RCC 7860 (cell line): ENCODE results near the gene BNC2.

ENCODE experiments used
- DNase-seq: peaks from one replicate; pipeline ENCODE4 v3.0.0-alpha.2; 2015; ENCODE audit warnings: low spot score
- FAIRE-seq: peaks from 2 replicates; lab custom pipeline; 2012; peaks lifted over from hg19 to GRCh38; lab: Jason Lieb, UNC

Gene BNC2

DNA sequence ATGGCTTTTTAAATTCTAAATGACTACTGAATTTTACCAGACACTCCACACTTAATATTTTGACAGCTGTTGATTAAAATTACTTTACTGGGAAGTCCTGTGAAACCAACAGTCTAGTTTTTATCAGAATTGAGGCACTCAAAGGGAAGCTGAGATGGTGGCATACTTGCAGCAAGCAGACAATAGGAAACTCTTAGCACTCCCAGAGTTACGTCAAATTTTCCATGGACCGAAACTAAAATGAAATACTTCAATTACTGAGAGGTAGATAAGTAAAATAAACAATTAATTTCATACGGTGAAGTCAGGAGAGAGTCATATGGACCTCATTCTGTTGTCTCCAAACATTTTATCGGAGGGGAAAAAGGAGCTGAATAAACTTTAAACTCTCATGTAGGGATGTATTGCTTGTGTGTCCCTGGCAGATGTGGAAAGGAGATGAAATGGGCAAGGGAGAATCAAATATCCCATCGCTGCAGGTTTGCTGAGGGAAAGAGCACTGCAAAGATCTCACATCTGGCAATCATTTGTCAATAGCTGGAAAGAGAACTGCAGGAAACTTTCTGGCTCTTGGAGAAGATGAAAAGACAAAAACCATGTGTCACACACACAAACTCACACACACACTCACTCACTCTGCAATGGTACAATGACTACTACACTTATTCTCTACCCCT lies 189.4 kb downstream of the BNC2 start:
- DNase-seq, result no peak
- FAIRE-seq, result no peak

DNA sequence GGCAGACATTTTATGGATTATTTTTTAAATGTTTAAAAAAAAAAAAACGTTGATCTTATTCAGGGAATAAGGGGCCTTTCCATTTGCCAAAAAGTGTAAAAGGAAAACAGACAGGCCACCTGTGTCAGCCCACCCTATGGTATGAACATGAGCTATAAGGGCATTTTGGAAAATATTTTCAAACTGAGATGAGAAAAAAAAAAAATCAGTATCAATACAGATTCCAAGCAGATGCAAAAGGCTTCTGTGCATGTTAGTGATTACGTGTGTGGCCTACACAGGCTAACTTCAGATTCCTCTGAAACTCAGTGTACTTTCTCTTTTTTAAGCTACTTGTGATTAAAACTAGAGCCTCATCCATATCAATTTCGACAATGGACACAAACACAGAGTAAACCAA lies 189.9 kb downstream of the BNC2 start:
- no peak for DNase-seq

DNA sequence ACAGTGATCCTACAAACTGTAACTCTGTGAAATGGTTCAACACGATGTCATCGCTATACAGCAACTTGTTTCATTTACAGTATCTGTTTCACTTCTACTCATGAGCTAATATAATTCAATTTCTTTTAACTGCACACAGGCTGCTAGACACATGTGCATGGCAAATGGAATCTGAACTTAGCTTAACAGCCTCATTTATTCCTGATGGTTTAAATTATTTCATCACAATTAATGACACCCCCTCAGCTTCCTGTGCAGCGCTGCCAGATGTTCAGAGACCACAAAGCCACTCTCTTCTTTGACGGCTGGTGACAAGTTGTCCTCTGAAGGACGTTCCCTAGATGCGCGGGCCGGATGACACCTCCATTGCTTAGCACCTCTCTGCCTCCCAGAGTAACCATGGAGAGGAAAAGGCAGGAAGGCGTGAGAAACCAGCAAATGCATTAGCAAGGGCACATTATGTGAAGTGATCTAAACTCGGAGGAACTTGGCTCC lies 191.1 kb downstream of the BNC2 start:
- no peak for FAIRE-seq
- DNase-seq, result no peak

More for the DNA sequence above, 189.9 kb downstream of the BNC2 start:
- no peak for FAIRE-seq

GRCh38 chr9:16676519-16676918 lies 194.0 kb downstream of the BNC2 start:
- FAIRE-seq (no peak), DNase-seq (no peak)

- no peak for DNase-seq
- no peak for FAIRE-seq
Measured at GRCh38 chr9:16675131-16675530, 195.3 kb downstream of the BNC2 start.

GRCh38 chr9:16673171-16673570 lies 197.3 kb downstream of the BNC2 start:
- no peak for FAIRE-seq
- DNase-seq, result no peak

DNA sequence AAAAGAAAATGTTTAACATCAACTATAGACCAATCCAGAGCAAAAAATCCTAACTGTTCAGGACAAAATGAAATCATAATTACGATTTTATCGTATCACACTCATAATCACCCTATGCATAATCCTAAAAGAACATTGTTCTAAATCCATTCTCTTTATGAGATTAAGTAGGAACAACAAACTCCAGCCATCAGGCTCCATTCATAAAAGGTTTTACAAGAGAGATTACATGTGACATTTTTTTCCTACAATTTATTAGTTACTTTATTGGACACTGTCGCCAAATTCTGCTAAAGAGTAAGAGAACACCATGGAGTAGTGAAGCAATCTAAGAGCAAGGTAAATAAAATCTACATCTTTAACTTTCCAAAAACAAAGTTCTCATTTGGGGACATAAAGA lies 198.0 kb downstream of the BNC2 start:
- no peak for DNase-seq
- FAIRE-seq, result no peak

- DNase-seq, result peak; percentile 91
Measured at GRCh38 chr9:16671591-16672137, 198.8 kb downstream of the BNC2 start.

GRCh38 chr9:16670791-16671190 lies 199.7 kb downstream of the BNC2 start:
- FAIRE-seq, result no peak

More at GRCh38 chr9:16671591-16672137, 198.8 kb downstream of the BNC2 start:
- peak; percentile 96 for FAIRE-seq

GRCh38 chr9:16668734-16669295 lies 201.7 kb downstream of the BNC2 start:
- DNase-seq, result no peak
- FAIRE-seq, result peak; percentile 55

More at GRCh38 chr9:16670791-16671190, 199.7 kb downstream of the BNC2 start:
- DNase-seq, result no peak

DNA sequence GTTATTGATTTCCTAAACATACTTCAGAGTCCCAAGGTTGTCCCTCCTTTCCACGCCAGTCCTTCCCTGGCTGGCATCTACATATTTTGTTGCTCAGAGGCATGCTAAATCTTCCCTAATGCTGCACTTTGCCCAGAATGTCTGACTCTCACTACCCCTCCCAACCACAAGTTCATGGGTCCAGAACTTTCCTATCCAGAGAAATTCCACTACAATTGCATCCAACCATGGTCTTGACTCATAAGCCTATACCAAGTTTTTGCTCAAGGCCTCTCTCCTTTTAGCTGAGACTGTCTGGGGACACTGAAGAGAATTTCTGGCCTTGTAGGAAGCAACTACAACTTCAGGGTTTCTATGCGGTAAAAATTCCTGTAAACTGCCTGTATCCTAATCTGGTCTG lies 206.3 kb downstream of the BNC2 start:
- FAIRE-seq (peak; percentile 85), DNase-seq (peak; percentile 53)

GRCh38 chr9:16661816-16662215 lies 208.7 kb downstream of the BNC2 start:
- DNase-seq (no peak), FAIRE-seq (peak; percentile 42)

DNA sequence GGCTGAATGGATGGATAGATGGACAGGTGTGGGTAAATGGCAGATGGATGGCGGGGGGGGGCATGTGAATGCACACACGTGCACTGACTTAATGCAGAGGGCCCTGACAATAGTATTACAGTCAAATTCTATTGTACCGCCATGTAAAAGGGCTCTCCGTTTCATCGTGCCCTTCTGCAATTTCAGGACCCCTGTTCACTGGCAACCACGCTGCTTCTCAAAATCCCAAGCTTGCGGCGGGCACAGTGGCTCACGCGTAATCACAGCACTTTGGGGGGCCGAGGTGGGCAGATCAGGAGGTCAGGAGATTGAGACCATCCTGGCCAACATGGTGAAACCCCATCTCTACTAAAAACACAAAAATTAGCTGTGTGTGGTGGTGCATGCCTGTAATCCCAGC lies 211.4 kb downstream of the BNC2 start:
- no peak for DNase-seq
- FAIRE-seq, result no peak

DNA sequence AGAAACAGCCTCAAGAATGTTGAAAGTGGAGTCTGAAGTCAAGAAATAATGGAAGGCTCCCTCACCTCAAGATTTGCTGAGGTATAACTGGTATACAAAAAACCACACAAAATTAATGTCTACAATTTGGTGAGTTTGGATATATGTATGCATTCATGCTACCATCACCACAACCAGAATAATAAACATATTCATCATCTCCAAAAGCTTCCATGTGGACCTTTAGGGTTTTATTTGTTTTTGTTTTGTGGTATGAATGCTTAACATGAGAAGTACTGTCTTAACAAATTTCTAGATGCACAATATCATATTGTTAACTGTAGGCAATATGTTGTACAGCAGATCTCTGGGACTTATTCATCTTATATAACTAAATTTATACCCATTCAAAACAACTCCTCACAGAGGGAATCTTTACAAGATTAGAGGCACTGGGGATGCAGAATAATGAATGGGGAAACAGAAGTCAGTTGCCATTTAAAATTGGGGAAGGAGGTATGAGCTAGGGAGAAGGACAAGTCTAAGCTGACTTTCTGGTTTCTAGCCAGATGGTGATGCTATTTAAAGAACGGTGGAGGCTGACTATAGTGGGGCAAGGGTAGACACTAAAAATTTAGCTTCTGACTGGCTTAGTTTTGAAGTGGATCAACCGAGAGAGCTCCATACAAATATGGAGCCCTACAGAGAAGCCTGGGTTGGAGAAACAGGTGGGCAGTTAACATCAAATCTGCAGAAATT lies 213.9 kb downstream of the BNC2 start:
- DNase-seq (no peak), FAIRE-seq (no peak)

DNA sequence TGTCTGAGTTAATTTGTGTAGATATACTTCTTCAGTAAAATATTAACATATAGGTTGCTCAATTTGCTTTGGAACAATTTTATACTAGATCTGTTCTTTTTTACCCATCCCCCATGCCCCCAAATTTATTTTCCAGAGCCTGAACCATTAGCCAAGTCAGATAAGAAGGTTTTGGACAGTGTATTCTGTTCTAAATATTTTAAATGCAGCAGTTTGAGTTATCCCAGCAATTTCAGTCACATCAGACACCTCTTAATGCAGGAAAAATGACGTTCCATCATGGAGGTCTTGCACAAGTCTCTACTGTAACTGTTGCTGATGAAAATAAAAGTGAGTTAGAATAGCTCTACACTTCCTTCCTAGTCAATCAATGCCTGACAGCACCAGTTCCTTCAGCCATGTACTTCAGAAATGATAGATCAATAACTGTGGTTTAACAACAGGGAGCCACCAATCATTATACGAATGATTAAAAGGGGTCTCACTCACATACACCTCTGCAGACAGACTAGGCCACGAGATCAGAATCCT lies 215.8 kb downstream of the BNC2 start:
- FAIRE-seq, result no peak

DNA sequence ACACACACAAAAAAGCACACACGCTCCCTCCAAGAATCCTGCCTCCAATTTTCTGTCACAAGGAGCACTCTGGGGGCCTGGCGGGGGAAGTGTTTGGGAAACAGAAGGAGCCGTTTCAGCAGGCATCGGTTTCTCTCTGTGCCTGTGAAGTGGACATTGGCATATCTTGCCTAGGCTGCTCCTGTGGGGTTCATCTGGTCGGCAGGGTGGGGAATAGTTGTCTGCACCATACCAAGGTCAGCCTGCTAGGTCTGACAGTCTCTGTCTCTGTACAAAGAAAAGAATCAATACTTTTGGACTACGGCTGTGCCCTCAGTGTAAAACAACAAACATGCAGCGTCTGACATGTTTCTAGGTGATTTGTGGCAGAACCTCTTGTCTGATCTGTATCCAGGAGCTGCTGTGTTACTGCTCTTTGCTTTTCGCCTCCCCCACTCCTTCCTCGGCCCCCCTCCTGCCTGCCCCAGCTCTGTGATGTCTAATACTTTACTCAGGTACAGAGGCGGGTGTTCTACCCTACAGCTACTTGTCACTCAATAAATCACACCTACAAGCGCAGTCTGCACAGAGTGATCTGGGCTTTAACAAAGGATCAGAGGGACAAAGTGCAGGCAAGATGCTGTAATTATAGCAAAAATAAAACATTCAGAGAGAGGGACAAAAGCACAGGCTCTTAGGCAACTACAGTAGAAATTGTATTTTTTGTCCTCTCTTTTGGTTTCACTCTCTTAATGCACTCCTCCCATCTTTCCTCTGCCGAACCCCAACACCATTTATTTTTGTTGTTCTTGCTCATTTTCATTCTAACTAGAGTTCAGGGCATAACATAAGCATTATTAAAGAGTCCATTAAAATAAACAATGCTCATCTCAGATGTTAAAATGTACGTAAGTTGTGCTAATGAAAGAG lies 216.7 kb downstream of the BNC2 start:
- no peak for FAIRE-seq
- no peak for DNase-seq

More for the DNA sequence above, 215.8 kb downstream of the BNC2 start:
- DNase-seq, result no peak

DNA sequence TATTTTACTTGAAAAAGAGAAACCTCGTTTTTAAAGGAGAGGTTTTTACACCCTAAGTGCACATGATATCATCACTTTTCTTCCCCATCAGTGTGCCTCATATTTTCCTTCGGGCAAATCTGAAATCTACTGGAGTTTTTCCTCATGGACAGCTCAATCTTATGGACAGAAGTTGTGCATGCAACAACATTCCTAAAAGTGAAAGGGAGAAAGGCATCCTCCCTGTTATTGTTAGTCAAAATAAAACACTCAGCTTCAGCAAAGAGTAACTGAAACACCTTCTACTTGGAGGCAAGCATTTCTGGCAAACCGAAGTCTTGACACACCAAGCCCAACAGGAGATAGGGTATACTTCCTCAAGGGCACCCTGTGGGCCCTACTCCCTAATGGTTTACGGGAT lies 217.9 kb downstream of the BNC2 start:
- FAIRE-seq (no peak), DNase-seq (no peak)

DNA sequence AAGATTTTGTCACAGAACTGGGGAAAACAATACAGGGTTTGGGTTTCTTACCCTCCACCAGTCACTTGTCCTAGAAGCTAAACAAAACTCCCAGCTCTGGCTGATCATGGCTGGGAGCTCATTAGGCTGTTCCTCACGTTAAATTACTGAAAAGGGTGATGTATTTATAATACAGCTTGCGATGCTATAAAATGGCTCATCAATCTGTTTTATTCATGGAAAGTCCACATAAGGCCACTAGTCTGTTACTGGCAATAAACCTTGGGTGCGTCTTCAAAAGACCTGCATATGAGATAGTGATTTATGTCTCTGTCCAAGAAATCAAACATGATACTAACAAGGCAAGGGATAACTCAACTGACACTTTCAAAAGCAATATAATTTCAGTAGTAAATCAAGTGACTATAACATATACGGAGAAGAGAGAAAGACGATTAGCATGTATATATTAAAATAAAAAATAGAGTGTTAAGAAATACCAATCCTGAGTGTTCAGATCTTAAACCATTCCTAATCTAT lies 219.0 kb downstream of the BNC2 start:
- no peak for FAIRE-seq
- no peak for DNase-seq

- DNase-seq, result no peak
- FAIRE-seq, result no peak
Measured at GRCh38 chr9:16645970-16646369, 224.5 kb downstream of the BNC2 start.
